GM18861 (cell line): ENCODE data around the gene MXRA8.

Source experiments
- ATAC-seq: cut with Tn5 transposase; IDR thresholded peaks from one replicate; pipeline ENCODE4 v1.9.1; 2021; ENCODE audit not compliant: unreplicated experiment

The MXRA8 gene

DNA sequence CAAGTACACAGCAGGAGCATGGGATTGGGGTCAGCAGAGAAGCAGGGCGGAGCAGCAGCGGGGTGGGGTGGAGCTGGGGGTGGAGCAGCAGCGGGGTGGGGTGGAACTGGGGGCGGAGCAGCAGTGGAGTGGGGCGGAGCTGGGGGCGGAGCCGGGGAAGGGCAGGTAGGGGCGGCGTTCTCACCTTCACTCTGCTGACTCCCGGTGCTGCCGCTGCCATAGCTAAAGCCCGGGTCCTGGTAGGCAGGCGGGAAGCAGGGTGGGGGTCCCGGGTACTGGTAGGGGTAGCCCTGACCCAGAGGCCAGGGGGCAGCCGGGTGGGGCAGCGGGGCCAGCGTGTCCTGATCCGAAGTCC, 20.6 kb downstream of the MXRA8 start:
- ATAC-seq = no peak

GRCh38 chr1:1336931-1337792, 21.2 kb downstream of the MXRA8 start:
- no peak for ATAC-seq

GRCh38 chr1:1336446-1336845, 21.9 kb downstream of the MXRA8 start:
- ATAC-seq = no peak

DNA sequence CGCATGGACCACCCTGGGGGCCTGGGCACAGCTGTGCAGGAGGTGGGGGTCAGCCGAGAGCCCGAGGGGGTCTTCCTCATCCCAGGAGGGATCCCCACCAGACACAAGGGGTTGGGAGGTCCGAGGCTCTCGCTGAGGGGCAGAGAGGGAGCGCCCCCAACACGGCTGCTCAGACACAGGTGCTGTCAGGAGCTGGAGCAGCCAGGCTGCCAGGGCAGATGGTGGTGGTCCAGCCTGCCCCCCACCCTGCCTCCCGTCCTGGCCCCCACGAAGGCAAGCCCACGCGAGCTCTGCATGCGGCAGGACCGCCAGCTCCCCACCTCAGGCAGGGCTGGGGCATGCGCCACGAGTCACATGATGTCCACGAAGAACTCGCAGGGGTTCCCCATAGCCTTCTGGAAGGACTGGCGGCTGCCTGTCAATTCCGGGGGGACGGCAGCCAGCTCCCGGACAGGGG, 22.5 kb downstream of the MXRA8 start:
- ATAC-seq = no peak

DNA sequence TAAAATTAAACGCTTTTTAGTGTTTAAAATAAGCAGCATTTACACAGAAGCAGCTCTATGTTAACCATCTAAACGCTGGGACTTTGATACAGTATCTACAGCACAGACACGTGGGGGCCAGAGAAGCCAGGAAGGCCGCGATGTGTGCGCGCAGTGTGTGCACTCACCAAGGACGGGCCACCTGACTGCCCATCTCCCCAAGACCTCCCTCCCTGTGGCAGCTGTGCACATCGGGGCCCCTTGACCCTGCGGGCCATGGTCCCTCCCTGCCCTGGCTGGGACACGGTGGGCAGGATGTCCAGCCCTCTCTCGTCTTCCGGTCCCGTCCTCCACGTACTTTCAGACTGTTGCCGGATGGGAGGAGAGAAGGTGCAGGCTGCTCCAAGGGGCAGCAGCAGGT, 23.1 kb downstream of the MXRA8 start:
- ATAC-seq = no peak

DNA sequence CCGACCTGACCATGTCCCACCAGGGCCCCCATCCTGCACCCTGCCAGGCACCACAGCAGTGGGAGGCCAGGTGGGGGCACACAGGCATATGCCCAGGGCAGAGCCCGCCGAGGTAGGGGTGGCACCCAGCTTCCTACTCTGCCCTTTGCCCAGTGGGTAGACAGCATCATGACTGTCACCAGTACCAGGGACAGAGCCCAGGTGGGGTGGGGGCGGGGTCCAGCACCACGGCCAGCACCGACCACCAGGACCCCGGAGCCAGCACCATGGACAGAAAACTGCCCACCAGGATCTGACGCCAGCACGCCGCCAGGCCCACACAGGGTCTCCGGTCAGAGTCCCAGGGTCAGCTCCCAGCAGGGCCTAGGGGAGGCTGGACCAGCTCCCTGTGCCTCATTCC, 23.5 kb downstream of the MXRA8 start:
- no peak for ATAC-seq

DNA sequence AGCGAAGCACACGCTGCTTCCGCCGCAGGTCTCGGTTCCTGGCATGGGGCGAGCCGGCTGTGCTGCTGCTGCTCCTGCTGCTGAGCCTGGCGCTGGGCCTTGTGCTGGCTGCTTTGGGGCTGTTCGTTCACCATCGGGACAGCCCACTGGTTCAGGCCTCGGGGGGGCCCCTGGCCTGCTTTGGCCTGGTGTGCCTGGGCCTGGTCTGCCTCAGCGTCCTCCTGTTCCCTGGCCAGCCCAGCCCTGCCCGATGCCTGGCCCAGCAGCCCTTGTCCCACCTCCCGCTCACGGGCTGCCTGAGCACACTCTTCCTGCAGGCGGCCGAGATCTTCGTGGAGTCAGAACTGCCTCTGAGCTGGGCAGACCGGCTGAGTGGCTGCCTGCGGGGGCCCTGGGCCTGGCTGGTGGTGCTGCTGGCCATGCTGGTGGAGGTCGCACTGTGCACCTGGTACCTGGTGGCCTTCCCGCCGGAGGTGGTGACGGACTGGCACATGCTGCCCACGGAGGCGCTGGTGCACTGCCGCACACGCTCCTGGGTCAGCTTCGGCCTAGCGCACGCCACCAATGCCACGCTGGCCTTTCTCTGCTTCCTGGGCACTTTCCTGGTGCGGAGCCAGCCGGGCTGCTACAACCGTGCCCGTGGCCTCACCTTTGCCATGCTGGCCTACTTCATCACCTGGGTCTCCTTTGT, 24.7 kb downstream of the MXRA8 start:
- ATAC-seq = no peak

GRCh38 chr1:1332774-1333480, 25.4 kb downstream of the MXRA8 start:
- no peak for ATAC-seq

GRCh38 chr1:1332031-1332755, 26.2 kb downstream of the MXRA8 start:
- ATAC-seq = no peak

- ATAC-seq = no peak
These were observed 27.0 kb downstream of the MXRA8 start, which contains the start of gene TAS1R3 for GRCh38 chr1:1331068-1331965. Gene TAS1R3 (plus strand): TSS chr1:1331280. CDS start chr1:1331346, 66 bp downstream.

GRCh38 chr1:1330366-1331067, 27.8 kb downstream of the MXRA8 start:
- no peak for ATAC-seq

DNA sequence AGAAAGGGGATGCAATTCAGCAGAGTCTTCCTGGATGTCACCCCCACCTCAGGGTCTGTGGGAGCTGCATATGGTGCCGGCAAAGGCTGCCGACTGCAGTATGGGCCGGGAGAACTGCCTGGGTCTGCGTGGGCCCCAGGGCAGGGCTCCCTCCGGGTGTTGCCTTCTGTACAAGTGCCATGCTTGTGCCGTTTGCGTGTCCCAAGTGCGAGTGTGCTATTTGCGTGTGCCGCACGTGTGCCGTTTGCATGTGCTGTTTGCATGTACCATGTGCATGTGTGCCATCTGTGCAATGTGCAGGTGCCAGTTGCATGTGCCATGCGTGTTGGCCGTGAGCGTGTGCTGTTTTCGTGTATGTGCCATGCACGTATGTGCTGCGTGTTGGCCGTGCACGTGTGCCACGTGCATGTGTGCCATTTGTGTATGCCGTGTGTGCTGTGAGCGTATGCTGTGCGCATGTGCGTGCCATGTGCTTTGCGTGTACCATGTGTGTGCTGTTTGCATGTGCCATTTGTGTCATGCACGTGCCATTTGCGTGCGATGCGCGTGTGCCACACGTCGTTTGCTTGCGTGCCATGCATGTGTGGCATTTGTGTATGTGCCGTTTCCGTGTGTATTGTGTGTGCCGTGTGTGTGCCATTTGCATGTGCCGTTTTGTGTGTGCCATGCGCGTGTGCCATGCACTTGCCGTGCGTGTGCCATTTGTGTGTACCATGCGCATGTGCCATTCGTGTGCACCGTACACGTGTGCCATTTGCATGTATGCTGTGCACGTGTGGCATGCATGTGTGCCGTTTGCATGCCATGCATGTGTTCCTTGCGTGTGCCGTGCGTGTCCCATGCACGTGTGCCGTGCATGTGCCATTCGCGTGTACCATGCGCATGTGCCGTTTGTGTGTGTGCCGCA, 28.8 kb downstream of the MXRA8 start:
- no peak for ATAC-seq

GRCh38 chr1:1328254-1328653, 30.1 kb downstream of the MXRA8 start:
- no peak for ATAC-seq

DNA sequence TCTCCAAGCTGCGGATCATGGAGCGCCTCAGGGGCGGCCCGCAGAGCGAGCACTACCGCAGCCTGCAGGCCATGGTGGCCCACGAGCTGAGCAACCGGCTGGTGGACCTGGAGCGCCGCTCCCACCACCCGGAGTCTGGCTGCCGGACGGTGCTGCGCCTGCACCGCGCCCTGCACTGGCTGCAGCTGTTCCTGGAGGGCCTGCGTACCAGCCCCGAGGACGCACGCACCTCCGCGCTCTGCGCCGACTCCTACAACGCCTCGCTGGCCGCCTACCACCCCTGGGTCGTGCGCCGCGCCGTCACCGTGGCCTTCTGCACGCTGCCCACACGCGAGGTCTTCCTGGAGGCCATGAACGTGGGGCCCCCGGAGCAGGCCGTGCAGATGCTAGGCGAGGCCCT, 31.1 kb downstream of the MXRA8 start:
- ATAC-seq = no peak

DNA sequence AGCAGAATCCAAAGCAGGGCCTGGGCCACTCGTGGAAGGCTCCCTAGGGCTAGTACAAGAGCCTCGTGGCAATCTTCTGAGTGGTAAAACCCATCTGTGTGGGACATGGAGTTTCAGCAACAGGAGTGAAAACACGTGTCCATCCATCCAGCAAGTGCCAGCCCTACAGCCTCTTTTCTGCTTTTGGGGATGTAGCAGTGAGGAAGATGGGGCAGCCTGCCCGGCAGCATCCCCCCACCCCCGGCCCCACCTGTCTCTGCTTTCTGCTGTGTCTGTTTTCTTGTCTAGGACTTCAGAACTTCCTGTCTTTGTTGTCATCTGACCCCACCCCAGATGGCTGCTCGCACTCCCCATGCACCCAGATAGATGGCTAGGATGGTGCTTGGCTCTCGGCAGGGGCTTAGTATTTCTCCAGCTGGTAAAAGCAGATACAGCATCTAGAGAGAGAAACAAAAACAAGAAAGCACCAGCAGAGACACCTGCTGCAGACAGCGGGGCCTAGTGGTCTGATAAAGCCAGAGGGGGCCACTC, 32.2 kb downstream of the MXRA8 start:
- no peak for ATAC-seq

GRCh38 chr1:1325288-1326074, 32.9 kb downstream of the MXRA8 start:
- no peak for ATAC-seq

DNA sequence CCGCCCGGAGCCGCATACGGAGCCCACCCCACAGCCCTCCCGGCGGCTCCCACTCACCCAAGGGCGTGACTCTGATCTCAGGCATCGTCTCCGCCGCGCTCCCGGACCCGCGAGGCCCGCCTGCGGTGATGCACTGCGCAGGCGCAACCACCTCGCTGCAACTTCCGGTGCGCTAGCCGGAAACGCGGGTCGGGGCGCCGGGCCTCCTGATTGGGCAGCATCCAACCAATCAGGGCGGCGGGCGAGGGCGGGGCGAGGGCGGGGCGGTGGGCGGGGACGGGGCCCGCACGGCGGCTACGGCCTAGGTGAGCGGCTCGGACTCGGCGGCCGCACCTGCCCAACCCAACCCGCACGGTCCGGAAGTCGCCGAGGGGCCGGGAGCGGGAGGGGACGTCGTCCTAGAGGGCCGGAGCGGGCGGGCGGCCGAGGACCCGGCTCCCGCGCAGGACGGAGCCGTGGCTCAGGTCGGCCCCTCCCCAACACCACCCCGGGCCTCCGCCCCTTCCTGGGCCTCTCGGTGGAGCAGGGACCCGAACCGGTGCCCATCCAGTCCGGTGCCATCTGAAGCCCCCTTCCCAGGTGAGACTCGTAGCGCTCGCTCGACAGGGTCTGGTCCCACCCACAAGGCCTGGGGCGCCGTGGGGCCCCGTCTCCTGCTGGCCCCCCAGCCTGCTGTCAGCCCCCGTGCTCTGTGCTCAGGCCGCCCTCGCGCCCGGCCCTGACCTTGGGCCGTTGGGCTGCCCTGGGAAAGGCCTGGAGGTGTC, 33.6 kb downstream of the MXRA8 start, which contains the start of the genes CPTP and INTS11:
Gene CPTP, plus strand, starts transcription at position 279 of the 764 bp plus-strand sequence. CDS start 2,109 bp downstream, outside the sequence.
Gene INTS11, minus strand, starts transcription at position 137 of the 764 bp plus-strand sequence. Its CDS starts 52 bp downstream, at position 85.
- peak; percentile 61 for ATAC-seq
